ENCODE results near the gene ZBTB20. TPM values are rescaled to one million over a fixed set of nuclear protein-coding genes. Genes with fewer than 3 reads are reported as not detected.

ZBTB20 gene
- total and polyA plus RNA-seq, 10 of the 15 experiments (the other 5 are each of a cell fraction or from before 2014, with no cell fraction given), result 0.20 to 5.5 (median 2.2) TPM

GRCh38 chr3:114660808-114661207 lies 486.3 kb downstream of the ZBTB20 start (continued):
- TF ChIP-seq GATAD2B (conservative IDR thresholded peaks at IDR 0.05; ENCODE audit: low read depth), result no peak
- TF ChIP-seq, protein P1, sequence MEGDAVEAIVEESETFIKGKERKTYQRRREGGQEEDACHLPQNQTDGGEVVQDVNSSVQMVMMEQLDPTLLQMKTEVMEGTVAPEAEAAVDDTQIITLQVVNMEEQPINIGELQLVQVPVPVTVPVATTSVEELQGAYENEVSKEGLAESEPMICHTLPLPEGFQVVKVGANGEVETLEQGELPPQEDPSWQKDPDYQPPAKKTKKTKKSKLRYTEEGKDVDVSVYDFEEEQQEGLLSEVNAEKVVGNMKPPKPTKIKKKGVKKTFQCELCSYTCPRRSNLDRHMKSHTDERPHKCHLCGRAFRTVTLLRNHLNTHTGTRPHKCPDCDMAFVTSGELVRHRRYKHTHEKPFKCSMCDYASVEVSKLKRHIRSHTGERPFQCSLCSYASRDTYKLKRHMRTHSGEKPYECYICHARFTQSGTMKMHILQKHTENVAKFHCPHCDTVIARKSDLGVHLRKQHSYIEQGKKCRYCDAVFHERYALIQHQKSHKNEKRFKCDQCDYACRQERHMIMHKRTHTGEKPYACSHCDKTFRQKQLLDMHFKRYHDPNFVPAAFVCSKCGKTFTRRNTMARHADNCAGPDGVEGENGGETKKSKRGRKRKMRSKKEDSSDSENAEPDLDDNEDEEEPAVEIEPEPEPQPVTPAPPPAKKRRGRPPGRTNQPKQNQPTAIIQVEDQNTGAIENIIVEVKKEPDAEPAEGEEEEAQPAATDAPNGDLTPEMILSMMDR (IDR thresholded peaks at IDR 0.05 in 2 of 3, conservative IDR thresholded peaks at IDR 0.05 in 1 of 3; ENCODE audit: control insufficient read depth in 2 of 3, extremely low read depth in 1 of 3, insufficient read depth in 1 of 3, low read depth in 3 of 3, low read length in 3 of 3), result no peak

DNA sequence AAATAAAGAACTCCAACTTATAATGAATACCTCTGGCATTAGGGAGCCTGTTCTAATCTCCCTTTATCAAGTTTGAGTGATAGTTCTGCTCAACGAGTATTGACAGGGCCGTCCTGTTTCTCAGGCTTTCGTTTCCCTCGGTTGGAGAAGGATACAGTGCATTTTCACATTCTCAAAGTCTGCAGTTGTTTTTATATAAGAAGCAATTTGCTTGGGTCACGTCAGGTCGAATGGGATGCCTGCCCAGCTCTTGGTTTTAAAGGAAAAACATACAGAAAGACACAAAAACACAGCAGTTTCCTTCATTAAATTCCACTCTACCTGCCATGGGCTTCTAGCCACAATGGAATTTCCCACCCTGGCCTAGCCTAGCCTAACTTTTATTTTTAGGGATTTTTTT lies 487.0 kb downstream of the ZBTB20 start:
- intact Hi-C loops (cut with micrococcal nuclease; ENCODE audit: unreplicated experiment) (no loop called here), in situ Hi-C loops (cut with MboI) (no loop called here)
- POLR2A ChIA-PET, result no interaction called here
- 33% methylated on average over 6 of the region's 6 CpGs for WGBS (ENCODE audit: insufficient coverage, insufficient replicate concordance, low lambda C conversion rate, missing lambda C conversion rate)
- H4K20me1 ChIP-seq (ENCODE audit: control insufficient read depth, insufficient read depth), result no peaks in the 10 kb centered on the region
- FAIRE-seq (no peak), ATAC-seq (no peak), DNase-seq (ENCODE audit: low read depth, low spot score) (no peak)
- no peak overlapping the region for H2AFZ ChIP-seq (ENCODE audit: control insufficient read depth, low read depth, low read length)
- BruUV-seq (replicated peaks), result no TSS peak
- SMC1A ChIA-PET (ENCODE audit: uncharacterized antibody, unreplicated experiment), result interaction anchor here (0.8 kb wide), 1 partner anchor 20 kb away, joined by 3 read pairs; no protein-coding TSS in a partner anchor
- no peaks in the 10 kb centered on the region for H3K4me1 ChIP-seq (ENCODE audit: control insufficient read depth, insufficient read depth, low read length)
- RAD21 ChIA-PET (ENCODE audit: unreplicated experiment), result no interaction called here
- no peaks in the 10 kb centered on the region for H3K36me3 ChIP-seq (ENCODE audit: control insufficient read depth in 2 of 2, insufficient read depth in 2 of 2, low read length in 1 of 2)
- no peaks in the 10 kb centered on the region for H3K27me3 ChIP-seq (replicated peaks in 1 of 2; ENCODE audit: control insufficient read depth in 2 of 2, insufficient read depth in 2 of 2, low read length in 1 of 2)
- CTCF ChIA-PET, result no interaction called here
- no peak overlapping the region for H3K27ac ChIP-seq (ENCODE audit: control insufficient read depth, insufficient read depth)
- TF ChIP-seq, protein P2, sequence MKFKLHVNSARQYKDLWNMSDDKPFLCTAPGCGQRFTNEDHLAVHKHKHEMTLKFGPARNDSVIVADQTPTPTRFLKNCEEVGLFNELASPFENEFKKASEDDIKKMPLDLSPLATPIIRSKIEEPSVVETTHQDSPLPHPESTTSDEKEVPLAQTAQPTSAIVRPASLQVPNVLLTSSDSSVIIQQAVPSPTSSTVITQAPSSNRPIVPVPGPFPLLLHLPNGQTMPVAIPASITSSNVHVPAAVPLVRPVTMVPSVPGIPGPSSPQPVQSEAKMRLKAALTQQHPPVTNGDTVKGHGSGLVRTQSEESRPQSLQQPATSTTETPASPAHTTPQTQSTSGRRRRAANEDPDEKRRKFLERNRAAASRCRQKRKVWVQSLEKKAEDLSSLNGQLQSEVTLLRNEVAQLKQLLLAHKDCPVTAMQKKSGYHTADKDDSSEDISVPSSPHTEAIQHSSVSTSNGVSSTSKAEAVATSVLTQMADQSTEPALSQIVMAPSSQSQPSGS (IDR thresholded peaks at IDR 0.05; ENCODE audit: low read length), result no peak
- TF ChIP-seq YBX1 (IDR thresholded peaks at IDR 0.05) (no peak), SMAD5 (IDR thresholded peaks at IDR 0.05; ENCODE audit: low read depth) (no peak), IRF4 (IDR thresholded peaks at IDR 0.05; ENCODE audit: low read depth, low read length) (no peak), BMI1 (IDR thresholded peaks at IDR 0.05; ENCODE audit: borderline replicate concordance) (no peak)
- H3K9ac ChIP-seq (ENCODE audit: control insufficient read depth, insufficient read depth, low read length), result no peak overlapping the region
- no peak overlapping the region for H3K4me2 ChIP-seq (ENCODE audit: control insufficient read depth, insufficient read depth)
- no peaks in the 10 kb centered on the region for H3K79me2 ChIP-seq (ENCODE audit: control insufficient read depth, insufficient read depth, low read length)
- H3K9me3 ChIP-seq (replicated peaks; ENCODE audit: control insufficient read depth, insufficient read depth, low read length), result no peaks in the 10 kb centered on the region
- H3K4me3 ChIP-seq, result no peak overlapping the region
